ENCODE data around the gene GPC3. TPM values are rescaled to one million over a fixed set of nuclear protein-coding genes. Genes with fewer than 3 reads are reported as not detected.

The GPC3 gene
- total and polyA plus RNA-seq, 2 of the 4 experiments (the other 2 are of a cell fraction), result not detected

GRCh38 chrX:133884430-133885394 lies 100.7 kb downstream of the GPC3 start:
- Histone ChIP-seq H4K5ac (ENCODE audit: low read depth, low read length) (no peak overlapping the region), H2BK20ac (ENCODE audit: low read depth, low read length) (no peak overlapping the region), H2BK5ac (ENCODE audit: low read depth, low read length, poor library complexity, severe bottlenecking) (no peak overlapping the region), H3K9me3 (ENCODE audit: control insufficient read depth, insufficient read depth, low read length) (no peaks in the 10 kb centered on the region), H2AFZ (replicated peaks; ENCODE audit: low read length, poor library complexity) (no peak overlapping the region), H3K36me3 (ENCODE audit: control insufficient read depth, insufficient read depth, low read length) (no peaks in the 10 kb centered on the region), H3K4me1 (ENCODE audit: control insufficient read depth, insufficient read depth, low read length) (no peaks in the 10 kb centered on the region), H3K14ac (replicated peaks; ENCODE audit: low read depth, low read length) (no peak overlapping the region), H3K23ac (ENCODE audit: low read depth, low read length) (no peak overlapping the region), H3K4me2 (ENCODE audit: low read depth, low read length) (no peak overlapping the region), H4K8ac (ENCODE audit: low read depth in 2 of 2, low read length in 2 of 2) (no peak overlapping the region), H3K9me1 (ENCODE audit: insufficient read depth, low read length) (no peaks in the 10 kb centered on the region), H2BK120ac (ENCODE audit: low read depth, low read length) (no peak overlapping the region), H2AK5ac (ENCODE audit: low read depth, low read length) (no peak overlapping the region), H4K91ac (ENCODE audit: insufficient read depth, low read depth, low read length) (no peak overlapping the region), H3K27ac (ENCODE audit: insufficient read depth, low read length) (no peak overlapping the region), H3K18ac (ENCODE audit: low read depth, low read length) (no peak overlapping the region), H3K79me1 (ENCODE audit: low read depth in 1 of 2, low read length in 2 of 2) (no peaks in the 10 kb centered on the region), H3K4me3 (ENCODE audit: insufficient read depth, low read depth, low read length) (no peak overlapping the region), H2AK9ac (replicated peaks; ENCODE audit: low read depth, low read length, poor library complexity) (no peak overlapping the region), H3K9ac (ENCODE audit: low read depth, low read length) (no peak overlapping the region), H3K56ac (ENCODE audit: extremely low read depth, insufficient read depth, low read length) (no peak overlapping the region), H3K4ac (ENCODE audit: low read depth, low read length) (no peak overlapping the region), H2BK15ac (ENCODE audit: low read depth, low read length) (no peak overlapping the region), H4K20me1 (ENCODE audit: insufficient read depth, low read length) (no peaks in the 10 kb centered on the region), H3K27me3 (ENCODE audit: control insufficient read depth, insufficient read depth, low read length) (no peaks in the 10 kb centered on the region; the same call in 1 of the 2 replicates)
- TF ChIP-seq MAFK (IDR thresholded peaks at IDR 0.05; ENCODE audit: low read depth, low read length), result no peak
- ChIA-PET CTCF (no interaction called here), POLR2A (ENCODE audit: unreplicated experiment) (no interaction called here)
- dilution Hi-C loops (cut with HindIII; ENCODE audit: low sequenced_read_pairs, unreplicated experiment), result no loop called here
- in situ Hi-C loops (cut with MboI; ENCODE audit: low sequenced_read_pairs), result no loop called here
- no peak for DNase-seq
- no peak for ATAC-seq (ENCODE audit: low read depth)
- no TSS peak for BruUV-seq (replicated peaks)
- no CpG with 5 or more reads among the region's 4 CpGs for WGBS, 2 experiments (ENCODE audit: extremely low coverage in 2 of 2, insufficient read length in 1 of 2)
- intact Hi-C loops (cut with micrococcal nuclease), result no loop called here

Measured in IMR-90 (cell line).